ENCODE measurements around the gene RIPK4.

Gene RIPK4

DNA sequence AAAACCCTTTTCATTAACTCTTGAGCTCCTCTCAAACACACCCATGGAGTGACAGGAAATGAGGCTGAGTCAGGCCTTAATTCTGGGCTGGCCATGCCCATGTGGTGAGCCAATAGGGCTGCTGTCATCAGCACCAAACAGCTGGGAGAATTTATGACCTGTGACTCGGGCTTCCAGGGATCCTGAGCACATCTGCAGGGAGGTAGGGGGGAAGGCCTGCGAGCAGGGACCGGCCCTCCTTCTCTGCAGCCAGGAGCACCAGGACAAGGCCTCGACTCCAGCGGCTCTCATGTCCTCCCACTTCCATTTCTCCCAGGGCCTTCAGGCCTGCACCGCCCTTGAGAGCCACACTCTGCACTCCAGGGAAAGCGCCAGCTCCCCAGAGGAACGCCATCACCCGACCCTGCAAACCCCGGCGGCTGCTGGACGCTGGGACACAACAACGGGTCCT, 14.6 kb downstream of the RIPK4 start:
- no peak for DNase-seq

DNA sequence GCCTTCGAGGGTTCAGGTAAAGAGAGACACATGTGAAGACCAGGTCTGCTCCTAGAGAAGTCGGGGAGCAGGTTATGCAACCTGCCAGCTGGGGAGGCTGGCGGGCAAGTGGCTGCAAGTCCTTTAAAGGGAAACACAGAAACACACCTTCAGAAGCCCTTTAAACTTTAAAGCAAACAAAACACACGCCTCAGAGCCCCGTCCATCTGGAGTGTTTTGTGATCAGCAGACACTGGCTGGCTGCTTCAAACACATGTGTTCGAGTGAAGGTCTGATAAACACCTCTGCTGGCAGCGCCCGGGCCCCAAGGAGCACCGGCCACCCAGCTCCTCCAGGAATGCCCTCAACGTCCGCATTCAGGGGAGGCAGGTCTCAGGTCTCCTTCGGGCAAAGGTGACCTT, 15.2 kb downstream of the RIPK4 start:
- DNase-seq = peak; percentile 72

DNA sequence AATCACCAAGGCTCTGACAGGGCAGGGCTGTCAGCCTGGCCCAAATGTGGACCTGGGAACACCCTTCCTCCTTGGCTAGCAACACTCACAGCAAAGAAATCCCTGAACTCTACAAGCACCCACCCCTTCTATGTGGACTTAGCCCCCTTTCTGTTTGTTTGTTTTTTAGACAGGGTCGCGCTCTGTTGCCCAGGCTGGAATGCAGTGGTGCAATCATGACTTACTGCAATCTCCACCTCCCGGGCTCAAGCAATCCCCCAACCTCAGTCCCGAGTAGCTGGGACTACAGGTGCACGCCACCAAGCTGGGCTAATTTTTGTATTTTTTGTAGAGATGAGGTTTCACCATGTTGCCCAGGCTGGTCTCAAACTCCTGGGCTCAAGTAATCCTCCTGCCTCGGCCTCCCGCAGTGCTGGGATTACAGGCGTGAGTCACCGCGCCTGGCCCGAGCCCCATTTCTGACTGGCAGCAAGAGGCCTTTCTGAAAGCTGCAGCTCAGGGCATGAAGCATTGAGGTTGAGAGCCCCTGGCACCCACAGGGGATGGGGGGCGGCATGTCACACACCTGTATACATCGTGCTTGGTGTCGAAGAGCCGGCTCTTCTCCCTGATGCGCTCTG, 16.2 kb downstream of the RIPK4 start:
- DNase-seq = no peak

DNA sequence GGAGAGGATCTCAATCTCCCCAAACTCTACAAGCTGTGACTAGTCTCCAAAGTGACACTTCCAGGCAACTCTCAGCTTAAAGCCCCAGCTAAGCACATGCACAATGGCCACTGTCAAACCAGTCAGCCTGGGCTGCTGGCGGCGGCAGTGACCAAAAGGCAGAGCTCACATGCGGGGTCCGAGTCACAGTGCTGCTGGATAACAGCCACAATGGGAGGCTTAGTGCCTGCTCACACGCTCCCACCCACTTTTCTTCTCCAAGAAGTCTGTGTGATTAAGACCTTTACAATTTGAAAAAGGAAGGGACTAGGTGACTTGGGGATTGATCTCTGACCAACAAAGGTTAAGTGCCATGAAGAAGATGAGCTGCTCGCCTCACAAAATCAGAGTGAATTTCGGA, 16.8 kb downstream of the RIPK4 start:
- DNase-seq = no peak

DNA sequence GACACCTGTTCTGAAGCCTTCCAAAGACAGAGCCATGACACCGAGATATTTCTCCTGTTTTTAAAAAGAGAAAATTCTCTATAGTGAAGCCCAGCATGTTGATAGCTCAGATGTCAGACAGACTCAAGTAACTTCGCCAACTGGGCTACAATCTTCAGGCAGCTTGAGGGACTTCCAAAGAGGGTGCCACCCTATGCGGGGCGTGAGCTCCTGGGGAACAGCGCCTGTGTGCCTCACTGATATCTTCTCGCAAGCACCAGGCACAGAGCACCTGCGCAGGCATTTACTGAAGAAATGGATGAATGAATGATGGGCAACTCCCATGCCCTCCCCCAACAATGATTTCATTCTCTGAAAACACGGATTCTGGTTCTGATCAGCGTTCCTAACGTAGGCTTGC, 17.6 kb downstream of the RIPK4 start:
- no peak for DNase-seq

DNA sequence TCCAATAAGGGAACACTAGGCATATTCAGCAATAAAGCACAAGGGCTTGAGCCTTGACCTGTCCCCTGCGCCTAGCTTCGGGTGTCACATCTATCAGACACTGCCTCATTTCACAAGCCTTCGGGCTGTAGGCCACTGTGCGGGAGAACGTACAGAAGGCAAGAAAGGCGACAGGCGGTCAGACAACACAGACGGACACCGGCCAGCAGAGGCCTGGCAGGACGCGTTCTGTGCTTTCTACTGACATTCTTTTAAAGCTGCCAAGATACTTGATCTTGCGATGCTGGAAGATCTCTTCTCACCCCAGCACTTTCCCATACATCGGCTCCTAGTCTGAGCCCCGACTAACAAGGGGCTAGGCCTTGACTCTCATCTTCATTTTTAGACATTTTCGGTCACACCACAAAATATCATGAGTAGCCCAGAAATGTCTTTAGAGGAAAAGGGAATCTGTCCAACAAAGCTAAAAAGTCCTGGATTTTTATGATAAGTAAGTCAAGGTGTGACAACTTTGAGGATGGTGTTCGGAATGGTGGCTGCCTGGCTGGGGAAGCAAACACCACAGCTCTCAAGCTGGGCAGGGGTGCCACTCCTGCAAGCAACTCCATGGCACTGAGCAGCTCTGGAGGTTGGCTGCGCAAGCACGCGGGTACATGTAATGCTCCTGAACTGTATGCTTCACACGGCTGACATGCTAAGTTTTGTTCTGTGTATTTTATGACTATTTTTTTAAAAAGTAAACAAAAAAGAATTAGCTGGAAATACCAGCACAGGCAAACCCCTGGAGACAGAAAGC, 18.7 kb downstream of the RIPK4 start:
- DNase-seq = no peak

DNA sequence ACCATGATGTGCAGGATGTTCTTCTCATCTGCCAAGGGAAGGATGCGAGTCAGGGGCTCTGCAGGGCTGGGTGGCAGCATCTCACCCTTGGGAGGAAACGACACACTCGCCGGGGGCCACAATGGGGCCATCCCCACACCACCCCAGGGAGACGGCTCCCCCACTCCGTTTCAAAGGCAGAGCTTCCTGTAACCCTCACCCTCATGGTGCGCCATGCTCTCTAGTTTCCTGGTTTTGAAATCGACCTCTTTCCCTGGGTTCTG, 20.2 kb downstream of the RIPK4 start:
- no peak for DNase-seq

DNA sequence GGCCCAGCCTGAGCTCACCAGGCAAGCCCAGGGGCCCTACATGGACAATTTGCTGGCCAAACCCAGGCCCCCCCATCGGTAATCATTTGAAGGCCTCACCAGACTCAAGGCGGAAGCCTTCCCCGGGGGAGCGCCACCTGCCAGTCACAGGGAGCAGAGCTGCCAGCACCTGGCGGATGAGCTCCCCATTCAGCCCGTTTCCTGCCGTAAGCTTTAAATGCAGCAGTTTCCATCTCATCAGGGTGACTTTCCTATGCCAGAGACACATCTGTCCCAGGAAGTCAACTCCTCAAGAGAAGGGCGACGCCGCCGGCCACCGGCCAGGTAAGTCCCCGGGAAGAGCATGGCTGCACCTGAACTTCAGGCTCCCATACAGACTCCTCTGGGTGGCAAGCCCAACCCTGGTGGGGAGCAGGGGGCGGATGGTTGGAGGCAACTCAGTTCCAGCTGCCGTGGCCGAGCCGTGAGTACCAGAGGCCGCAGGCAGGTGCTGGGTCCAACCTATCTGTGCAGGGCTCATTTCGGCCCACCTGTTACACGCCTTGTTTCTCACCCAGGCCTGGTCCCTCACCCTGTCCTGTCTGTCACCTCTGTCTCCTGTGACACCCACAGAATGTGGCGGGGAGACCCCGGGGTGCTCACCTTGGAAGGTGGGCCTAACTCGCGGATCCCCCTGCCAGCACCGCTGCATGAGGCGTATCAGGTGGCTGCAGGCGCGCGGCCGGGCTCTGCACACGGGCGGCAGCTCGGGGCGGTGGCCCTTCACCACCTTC, 20.7 kb downstream of the RIPK4 start:
- no peak for DNase-seq

DNA sequence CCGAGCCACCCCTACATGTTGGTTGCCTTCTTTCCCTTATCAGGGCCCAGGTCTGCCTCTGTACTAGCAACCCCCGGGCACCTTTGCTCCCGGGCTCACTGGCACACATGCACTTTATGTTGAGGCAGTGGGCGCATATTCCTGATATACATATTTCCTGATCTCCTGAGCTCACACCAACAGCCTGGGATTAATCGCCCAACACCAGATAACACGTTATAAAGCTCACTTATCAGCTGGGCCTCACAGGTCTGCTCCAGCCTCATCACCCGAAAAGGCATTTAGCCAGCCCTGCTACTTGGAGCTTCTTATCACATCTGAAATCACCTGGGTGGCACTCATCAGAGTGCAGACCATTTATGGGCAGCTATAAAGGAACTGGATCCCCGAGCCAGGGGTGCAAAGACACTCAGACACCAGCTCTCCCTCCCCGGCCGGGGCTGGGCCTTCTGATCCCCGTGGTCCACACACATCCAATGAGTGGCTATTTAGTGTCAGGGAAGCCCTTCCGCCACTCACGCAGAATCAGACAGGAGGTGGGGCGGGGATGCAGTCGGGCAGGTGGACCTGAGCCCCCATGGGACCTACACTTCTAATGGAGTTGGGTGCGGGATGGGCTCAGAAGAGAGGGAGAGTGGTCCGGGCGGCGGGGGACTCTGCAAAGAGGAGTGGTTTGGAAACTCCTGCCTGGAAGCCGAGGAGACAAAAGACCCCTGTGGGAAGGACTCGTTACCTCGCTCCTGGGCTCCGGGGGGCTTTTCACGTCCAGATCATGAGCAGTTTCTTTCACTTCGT, 21.6 kb downstream of the RIPK4 start:
- DNase-seq = no peak

DNA sequence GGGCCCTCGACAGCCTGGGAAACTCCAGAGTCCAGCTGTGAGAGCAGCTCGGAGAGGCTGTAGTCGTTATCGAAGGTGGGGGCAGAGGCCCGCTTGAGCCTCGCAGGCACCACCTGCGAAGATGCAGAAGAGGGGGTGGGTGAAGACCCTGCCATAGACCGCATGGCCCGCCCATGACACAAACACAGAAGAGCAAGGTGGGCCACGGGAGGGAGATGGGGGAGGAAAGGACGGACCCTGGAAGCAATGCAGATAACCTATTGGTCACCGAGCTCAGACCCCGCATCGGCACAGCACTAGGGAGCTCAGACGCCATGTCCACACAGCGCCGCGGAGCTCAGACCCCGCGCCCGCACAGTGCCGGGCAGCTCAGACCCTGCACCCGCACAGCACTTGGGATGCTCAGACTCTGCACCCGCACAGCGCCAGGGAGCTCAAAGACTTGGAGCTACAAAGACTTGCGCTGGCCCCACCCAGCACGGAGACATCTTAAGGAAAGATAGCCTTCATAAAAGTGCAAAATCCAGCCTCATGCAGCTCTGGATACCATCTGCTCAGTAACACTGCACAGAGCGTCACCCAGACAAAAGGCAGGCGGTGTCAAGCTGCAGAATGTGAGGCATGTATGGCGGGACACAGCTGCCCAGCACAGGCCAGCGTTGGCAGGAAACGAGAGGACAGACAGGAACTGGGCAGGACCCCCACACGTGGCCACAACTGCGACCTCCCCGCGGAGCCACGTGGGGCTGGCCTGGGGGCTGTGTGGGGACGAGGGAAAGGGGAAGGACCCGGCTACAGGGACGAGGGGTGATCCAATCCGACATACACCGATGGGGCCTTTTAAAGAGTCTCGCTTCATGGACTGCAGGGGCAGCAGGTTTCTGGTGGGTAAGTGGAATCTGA, 22.6 kb downstream of the RIPK4 start:
- DNase-seq = no peak

DNA sequence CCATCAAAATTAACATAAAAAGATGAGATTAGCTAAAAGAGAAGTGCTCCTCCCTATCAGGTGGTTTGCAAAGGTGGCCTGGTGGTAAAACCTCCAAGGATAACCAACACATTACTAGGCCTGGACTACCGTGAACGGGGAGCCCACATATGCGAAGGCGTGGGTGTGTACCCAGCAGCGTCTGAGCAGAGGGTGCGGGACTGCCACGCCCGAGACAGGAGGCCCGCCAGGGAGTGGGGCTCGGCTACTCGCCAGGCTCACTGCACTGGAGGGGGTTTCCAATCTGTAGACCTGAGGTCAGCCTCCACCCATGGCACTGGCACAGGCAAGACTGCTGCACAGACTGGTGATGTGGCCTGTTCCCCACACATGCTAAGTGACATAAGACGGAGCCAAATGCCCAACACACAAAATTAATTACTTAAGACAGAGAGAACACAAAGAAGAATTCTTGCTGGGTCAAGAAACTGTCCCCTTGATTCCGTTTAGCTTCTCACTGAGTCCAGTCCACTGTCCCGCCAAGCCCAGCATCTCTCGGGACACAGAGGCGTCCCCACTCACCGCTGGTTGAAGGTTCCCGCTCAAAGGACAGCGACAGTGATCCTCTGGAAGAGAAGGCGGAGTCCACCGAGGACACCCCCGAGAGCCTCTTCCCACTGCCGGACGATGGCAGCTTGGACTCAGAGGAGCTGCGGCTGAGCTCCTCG, 23.4 kb downstream of the RIPK4 start:
- no peak for DNase-seq

DNA sequence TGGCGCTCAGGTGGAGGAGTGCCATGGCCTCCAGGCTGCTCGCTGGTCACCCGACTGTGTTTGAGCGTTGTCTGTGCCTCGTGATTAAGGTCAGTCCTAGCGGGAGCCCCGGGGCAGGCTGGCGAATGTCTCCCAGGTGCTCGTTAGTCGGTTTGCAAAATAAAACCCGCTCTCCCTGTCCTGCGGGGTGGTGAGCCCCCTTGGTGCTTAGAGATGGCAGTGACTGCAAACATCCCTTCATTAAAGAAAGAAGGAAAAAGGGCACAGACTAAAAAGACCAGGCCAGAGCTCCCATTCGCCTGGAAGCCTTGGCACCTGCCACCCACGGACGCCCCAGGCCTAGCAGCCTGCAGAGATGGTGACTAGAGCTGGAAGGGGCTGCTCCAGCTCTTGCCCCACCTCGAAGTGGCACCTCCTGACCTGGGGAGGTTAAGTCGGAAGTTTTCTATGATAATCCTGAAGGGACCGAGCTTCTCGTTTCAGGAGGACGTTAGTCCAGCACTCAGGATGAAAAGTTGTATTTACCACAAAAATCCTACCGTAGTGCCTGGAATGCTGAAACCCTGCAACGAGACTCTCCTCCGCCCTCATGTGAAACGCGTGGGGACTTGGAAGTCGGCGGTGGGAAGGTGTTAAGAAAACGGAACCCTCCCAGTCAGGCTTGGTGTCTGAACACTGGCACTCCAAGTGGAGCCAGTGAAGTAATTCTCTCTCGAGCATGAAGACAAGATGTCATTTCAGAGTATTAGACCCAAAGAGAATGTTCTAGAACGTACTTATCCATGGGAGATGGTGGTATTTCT, 24.6 kb downstream of the RIPK4 start:
- DNase-seq = no peak

DNA sequence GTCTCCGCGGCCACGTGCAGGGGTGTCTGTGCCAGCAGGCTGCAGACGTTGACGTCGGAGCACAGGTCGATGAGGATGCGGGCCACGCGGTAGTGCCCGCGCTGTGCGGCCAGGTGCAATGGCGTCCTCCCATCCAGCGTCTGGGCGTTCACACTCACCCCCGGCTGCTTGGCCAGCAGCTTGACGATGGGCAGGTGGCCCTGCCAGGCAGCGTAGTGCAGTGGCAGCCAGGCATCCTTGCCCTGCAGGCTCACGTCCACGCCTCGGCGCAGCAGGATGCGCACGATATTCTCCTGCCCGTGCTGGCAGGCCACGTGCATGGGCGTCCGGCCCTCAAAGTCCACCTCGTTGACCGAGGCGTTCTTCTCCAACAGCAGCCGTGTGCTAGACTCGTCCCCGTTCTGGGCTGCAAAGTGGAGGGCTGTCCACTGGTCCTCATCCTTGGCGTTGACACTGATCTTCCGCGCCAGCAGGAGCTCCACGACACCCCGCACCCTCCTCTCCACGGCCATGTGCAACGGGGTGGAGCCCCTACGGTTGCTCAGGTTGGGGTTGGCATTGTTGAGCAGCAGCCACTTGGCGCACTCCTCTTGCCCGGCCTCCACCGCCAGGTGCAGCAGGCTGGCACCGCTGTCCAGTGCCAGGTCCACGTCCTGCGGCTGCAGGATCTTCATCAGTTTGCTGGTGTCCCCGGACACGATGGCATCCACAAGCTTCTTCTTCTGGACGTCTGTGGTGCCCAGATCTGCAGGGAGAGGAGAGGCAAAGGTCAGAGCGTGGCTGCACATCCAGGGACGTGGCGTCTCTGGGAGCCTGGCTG, 25.4 kb downstream of the RIPK4 start:
- DNase-seq = no peak

DNA sequence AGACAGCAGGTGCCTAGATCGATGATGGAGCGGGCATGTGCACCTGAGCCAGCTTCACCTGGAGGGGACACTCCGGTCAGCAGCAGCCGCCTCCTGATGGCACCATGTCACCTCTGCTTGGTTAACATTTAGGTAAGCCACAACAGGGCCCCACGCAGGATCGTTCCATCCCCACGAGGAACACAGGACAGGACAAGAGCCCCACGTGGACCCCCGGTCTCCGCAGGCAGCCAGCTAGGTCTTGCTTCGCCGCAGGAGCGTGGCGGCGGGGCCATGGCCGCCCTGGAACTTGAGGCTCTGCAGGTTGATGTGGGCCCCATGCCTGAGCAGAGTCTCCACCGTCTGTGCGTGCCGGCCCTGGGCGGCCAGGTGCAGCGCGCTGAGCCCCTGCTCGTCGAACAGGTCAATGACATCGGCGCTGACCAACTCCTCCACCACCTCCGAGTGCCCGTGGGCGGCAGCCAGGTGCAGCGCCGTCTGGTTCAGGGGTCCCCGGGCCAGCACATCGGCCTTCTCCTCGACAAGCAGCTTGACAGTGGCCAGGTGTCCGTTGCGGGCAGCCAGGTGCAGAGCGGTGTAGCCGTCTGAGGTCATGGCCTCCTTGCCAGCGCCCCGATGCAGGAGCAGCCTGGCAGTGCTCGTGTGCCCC, 26.1 kb downstream of the RIPK4 start:
- no peak for DNase-seq

DNA sequence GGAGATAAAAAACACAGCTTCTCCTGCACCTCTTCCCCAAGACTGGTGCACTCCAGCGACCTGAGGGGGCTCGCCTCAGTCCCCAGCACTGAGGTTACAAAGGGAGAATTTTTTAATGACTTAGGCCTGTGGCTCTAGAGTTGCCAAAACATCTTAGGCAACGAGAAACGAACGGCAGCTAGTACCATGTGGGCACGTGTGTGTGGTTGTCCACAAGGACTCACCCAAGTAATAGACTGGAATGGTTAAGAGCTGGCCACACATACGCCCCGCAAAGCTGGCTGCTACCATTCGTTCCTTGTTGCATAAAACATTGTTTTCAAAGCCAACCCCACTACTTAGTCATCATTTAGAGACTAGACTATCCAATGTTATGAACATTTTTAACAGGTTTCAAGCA, 26.9 kb downstream of the RIPK4 start:
- no peak for DNase-seq

DNA sequence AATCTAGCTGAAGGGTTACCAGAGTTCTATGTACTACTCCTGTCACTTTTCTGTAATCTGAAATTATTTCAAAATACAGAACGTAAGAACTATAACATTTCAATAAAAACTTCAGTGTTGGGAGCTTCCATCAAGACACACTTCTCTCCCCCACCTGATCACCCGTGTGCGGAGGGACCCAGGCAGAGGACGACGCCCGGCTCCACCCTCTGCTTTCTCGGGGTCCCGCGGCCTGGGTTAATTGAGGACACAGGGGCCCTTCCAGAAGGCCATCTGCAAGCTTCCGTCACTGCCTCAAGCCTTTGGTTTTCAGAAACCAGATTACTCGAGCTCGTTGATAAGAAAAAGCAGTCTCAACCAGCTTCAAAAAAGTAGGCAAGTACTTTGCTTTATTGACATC, 27.8 kb downstream of the RIPK4 start:
- DNase-seq = no peak

DNA sequence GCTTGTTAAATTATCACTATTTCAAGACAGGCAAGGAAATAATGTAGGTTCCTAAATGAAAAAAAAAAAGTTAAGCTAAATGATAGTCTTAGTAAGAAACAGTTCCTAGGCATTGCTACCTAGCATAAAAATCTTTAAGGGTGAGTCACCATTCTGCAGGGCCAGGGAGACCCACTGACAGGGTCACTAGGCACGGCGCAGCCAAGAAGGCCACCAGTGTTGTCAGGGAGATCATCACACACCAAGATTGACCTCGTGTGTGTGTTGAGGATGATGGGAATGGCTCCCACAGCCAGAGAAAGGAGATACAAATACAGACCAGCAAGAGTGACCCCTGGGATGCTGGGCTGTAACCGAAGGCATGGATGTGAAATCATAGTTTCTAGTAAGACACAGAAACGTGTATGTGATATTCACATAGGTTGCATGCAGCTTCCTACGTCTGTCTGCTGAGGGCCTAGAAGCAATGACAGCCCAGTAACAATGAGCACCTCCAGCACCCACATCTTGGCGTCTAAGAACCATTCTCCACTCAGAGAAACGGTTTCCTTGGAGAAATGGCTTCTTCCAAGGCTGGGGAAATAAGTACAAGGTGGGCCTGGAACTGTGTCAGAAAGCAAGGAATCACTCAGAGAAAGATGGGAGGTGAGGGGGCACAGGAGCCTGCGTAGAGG, 29.1 kb downstream of the RIPK4 start:
- DNase-seq = no peak

DNA sequence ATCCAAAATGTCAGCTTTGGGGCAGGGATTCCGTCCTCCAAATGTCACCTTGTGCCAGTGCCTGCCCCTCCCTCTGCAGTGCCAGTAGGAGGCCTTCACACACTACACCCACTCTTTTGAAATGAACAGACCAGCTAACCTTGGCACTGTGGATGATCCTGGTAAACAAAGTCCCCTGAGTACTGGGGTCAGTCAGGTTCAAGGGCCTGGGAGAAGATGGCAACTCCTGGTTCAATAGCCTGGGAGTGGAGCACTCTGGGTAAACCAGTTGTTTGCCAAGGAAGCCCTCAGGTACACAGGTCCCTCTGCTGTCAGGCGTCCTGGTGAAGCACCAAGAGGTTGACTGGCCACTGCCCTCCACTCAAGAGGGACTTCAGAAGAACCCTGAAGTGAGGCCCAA, 30.4 kb downstream of the RIPK4 start:
- DNase-seq = no peak
